Neural progenitor cell (in vitro differentiated cells): Measurements from ENCODE around the gene EPN1.

Source experiments
- CTCF ChIP-seq: fragments of 200-600 bp; sonication (generic); IDR thresholded peaks from 2 replicates; pipeline ENCODE4 v1.5.1; 2017; ENCODE audit warnings: antibody characterized with exemption, mild to moderate bottlenecking
- EZH2 ChIP-seq: fragments of 200-600 bp; sonication (generic); IDR thresholded peaks from 2 replicates; pipeline ENCODE4 v1.6.1; 2017; ENCODE audit warnings: antibody characterized with exemption, mild to moderate bottlenecking, moderate library complexity
- EZH2phosphoT487 ChIP-seq: fragments of 200-600 bp; sonication (generic); IDR thresholded peaks from 2 replicates; pipeline ENCODE4 v1.6.1; 2017; ENCODE audit warnings: antibody characterized with exemption

- TF ChIP-seq CTCF = no peak
- no peak for TF ChIP-seq EZH2phosphoT487
- TF ChIP-seq EZH2 = no peak
Measured at GRCh38 chr19:55678121-55678671, 3.2 kb downstream of the EPN1 start.
